ENCODE data around the gene SHROOM3.

Gene SHROOM3

GRCh38 chr4:76792418-76792817 is 357.4 kb downstream of the SHROOM3 start:
- no peak for DNase-seq

- no peak for DNase-seq
These were observed 360.2 kb downstream of the SHROOM3 start for GRCh38 chr4:76795243-76795642.

- no peak for DNase-seq
These were observed 364.1 kb downstream of the SHROOM3 start for GRCh38 chr4:76799140-76799539.

GRCh38 chr4:76799718-76800117 is 364.7 kb downstream of the SHROOM3 start:
- DNase-seq = no peak

GRCh38 chr4:76800902-76801301 is 365.9 kb downstream of the SHROOM3 start:
- DNase-seq = no peak

- DNase-seq = no peak
These were observed 366.7 kb downstream of the SHROOM3 start for GRCh38 chr4:76801621-76802235.

- DNase-seq = no peak
These were observed 367.4 kb downstream of the SHROOM3 start for GRCh38 chr4:76802236-76803021.

GRCh38 chr4:76803522-76803921 is 368.5 kb downstream of the SHROOM3 start:
- DNase-seq = no peak

GRCh38 chr4:76804096-76804495 is 369.1 kb downstream of the SHROOM3 start:
- DNase-seq = no peak

GRCh38 chr4:76806346-76806745 is 371.3 kb downstream of the SHROOM3 start:
- no peak for DNase-seq

GRCh38 chr4:76806757-76807156 is 371.7 kb downstream of the SHROOM3 start:
- no peak for DNase-seq

- DNase-seq = no peak
These were observed 374.7 kb downstream of the SHROOM3 start for GRCh38 chr4:76809594-76810305.

- DNase-seq = no peak
These were observed 376.8 kb downstream of the SHROOM3 start for GRCh38 chr4:76811604-76812412.

GRCh38 chr4:76813070-76813469 is 378.0 kb downstream of the SHROOM3 start:
- no peak for DNase-seq

GRCh38 chr4:76821641-76822040 is 386.6 kb downstream of the SHROOM3 start:
- no peak for DNase-seq

GRCh38 chr4:76822303-76822702 is 387.3 kb downstream of the SHROOM3 start:
- no peak for DNase-seq

GRCh38 chr4:76823495-76823894 is 388.5 kb downstream of the SHROOM3 start:
- no peak for DNase-seq

- no peak for DNase-seq
These were observed 395.6 kb downstream of the SHROOM3 start for GRCh38 chr4:76830612-76830963.

- DNase-seq = no peak
These were observed 396.1 kb downstream of the SHROOM3 start for GRCh38 chr4:76830964-76831703.

GRCh38 chr4:76831711-76832373 is 396.8 kb downstream of the SHROOM3 start:
- no peak for DNase-seq

All from T-helper 2 cell (primary cell).